Transverse colon (tissue), 4 donors: ENCODE measurements around the gene SP100. TPM values are rescaled to one million over a fixed set of nuclear protein-coding genes. Genes with fewer than 3 reads are reported as not detected.
A peak's percentile ranks its signal among the peaks of the same experiment; 100 is the strongest.

Experiments
- DNase-seq: peaks from one replicate; pipeline ENCODE4 v3.0.0-alpha.2; 2019
- H3K27ac ChIP-seq, 4 donors: fragments of 200-600 bp; sonication (generic); 2 replicates each; pipeline ENCODE4 v1.5.1; 2016 to 2018; ENCODE audit warnings: inconsistent platforms in 4 of 4
- H3K27me3 ChIP-seq: fragments of 200-600 bp; sonication (generic); 2 replicates; pipeline ENCODE4 v1.5.1; 2017; ENCODE audit warnings: inconsistent platforms
- H3K36me3 ChIP-seq, 4 donors: fragments of 200-600 bp; sonication (generic); 2 replicates each; pipeline ENCODE4 v1.5.1; 2017 to 2019; ENCODE audit warnings: inconsistent platforms in 4 of 4
- H3K4me1 ChIP-seq, 4 donors: fragments of 200-600 bp; sonication (generic); 2 replicates each; pipeline ENCODE4 v1.5.1; 2017 to 2020; ENCODE audit warnings: inconsistent platforms in 4 of 4
- H3K4me3 ChIP-seq, 4 donors: fragments of 200-600 bp; sonication (generic); 1 replicate in 1 of 4; 2 replicates in 3 of 4; pipeline versions ENCODE4 v1.5.1 to v1.6.1; 2017 to 2019; ENCODE audit warnings: inconsistent platforms in 4 of 4
- H3K9me3 ChIP-seq, 2 donors: fragments of 200-600 bp; sonication (generic); 2 replicates each; pipeline ENCODE4 v1.5.1; 2017 to 2019; ENCODE audit warnings: inconsistent platforms in 2 of 2
- CTCF ChIP-seq, 5 experiments: fragments of 200-600 bp in 3 of 5; fragments of 450-650 bp in 2 of 5; sonication (generic) in 3 of 5; IDR thresholded peaks; 1 replicate in 2 of 5; 2 replicates in 3 of 5; pipeline ENCODE4 v1.5.1; 2016 to 2017; ENCODE audit warnings: antibody characterized with exemption in 5 of 5, inconsistent platforms in 3 of 5, mild to moderate bottlenecking in 2 of 5, moderate library complexity in 1 of 5
- EP300 ChIP-seq: sonication (generic); formaldehyde crosslinking; IDR thresholded peaks from one replicate; pipeline ENCODE4 v1.6.1; 2017; ENCODE audit warnings: antibody characterized with exemption, low read depth
- POLR2A ChIP-seq: fragments of 450-650 bp; IDR thresholded peaks from one replicate; pipeline ENCODE4 v1.6.1; 2016; ENCODE audit warnings: antibody characterized with exemption, mild to moderate bottlenecking, moderate library complexity
- POLR2AphosphoS5 ChIP-seq, 3 donors: sonication (generic); formaldehyde crosslinking; IDR thresholded peaks; one replicate each; pipeline ENCODE4 v1.6.1; 2016; ENCODE audit warnings: antibody characterized with exemption in 3 of 3
- WGBS, 2 donors: methylation state at CpG; one replicate each; pipeline ENCODE4 v1.1.5; 2018; ENCODE audit warnings: low coverage in 1 of 2; 5-methylcytosine and 5-hydroxymethylcytosine counted together
- in situ Hi-C, 4 donors: fragments of 200-750 bp; cut with MboI; loops; one replicate each; pipeline versions ENCODE4 v1.15.0 to v1.15.1; 2017; ENCODE audit warnings: low sequenced_read_pairs in 3 of 4, low pct_ligation_motif_present in 1 of 4, low pct_unique_long_range_greater_than_20kb in 1 of 4
- intact Hi-C: fragments of 100-400 bp; cut with DNase I; formaldehyde crosslinking; loops from one replicate; pipeline ENCODE4 v1.15.1; 2023; ENCODE audit warnings: low total_unique reads
- total RNA-seq, 4 donors: library from RNA; depleted of rRNA; stranded (reverse); fragments of >200 nt; gene quantifications; one replicate each; pipeline ENCODE4 v1.1.0, GENCODE V29; 2016

Gene SP100
- total RNA-seq, 4 donors from 2014 or later, result 44.6 to 252 (median 99.7) TPM

- Histone ChIP-seq H3K27me3 (no peaks in the 10 kb centered on the region), H3K4me1 (peaks cover 13 to 77% (median 28%) of the 10 kb centered on the region in 4 donors), H3K27ac (no peak overlapping the region), H3K4me3 (peak overlapping the region in 1 of 4 donors; percentile 67), H3K9me3 (no peaks in the 10 kb centered on the region), H3K36me3 (no peaks in the 10 kb centered on the region)
- TF ChIP-seq POLR2AphosphoS5 (IDR thresholded peaks at IDR 0.05) (no peak), CTCF (IDR thresholded peaks at IDR 0.05) (no peak), POLR2A (no peak), EP300 (no peak)
- in situ Hi-C loops, result no loop called here
- WGBS, 2 donors, result 57 to 86% methylated on average over 1 to 4 of the region's 4 CpGs
- no peak for DNase-seq
- intact Hi-C loops, result no loop called here
Measured at GRCh38 chr2:230419181-230419580, 3.2 kb downstream of the SP100 start.

GRCh38 chr2:230422149-230422548 lies 6.1 kb downstream of the SP100 start:
- WGBS, 2 donors, result 91 to 92% methylated on average over 3 to 4 of the region's 4 CpGs
- in situ Hi-C loops (no loop called here), intact Hi-C loops (no loop called here)
- no peaks in the 10 kb centered on the region for H3K27me3 ChIP-seq
- peaks cover 6 to 82% (median 25%) of the 10 kb centered on the region in 4 donors for H3K4me1 ChIP-seq
- H3K9me3 ChIP-seq, result no peaks in the 10 kb centered on the region
- no peak overlapping the region for H3K4me3 ChIP-seq
- TF ChIP-seq POLR2A, result no peak
- TF ChIP-seq CTCF (IDR thresholded peaks at IDR 0.05), result peak in 2 of 5 experiments; percentile 11 to 18
- H3K27ac ChIP-seq, result no peak overlapping the region
- DNase-seq, result no peak
- peaks cover 0 to under 1% (median 0%) of the 10 kb centered on the region in 4 donors for H3K36me3 ChIP-seq

GRCh38 chr2:230423851-230424458 lies 8.0 kb downstream of the SP100 start:
- peaks cover 0 to 2% of the 10 kb centered on the region in 2 donors for H3K9me3 ChIP-seq
- no peak for TF ChIP-seq POLR2A
- TF ChIP-seq POLR2AphosphoS5 (IDR thresholded peaks at IDR 0.05), result no peak
- WGBS, 2 donors, result 89 to 90% methylated on average over 3 of the region's 3 CpGs
- no peaks in the 10 kb centered on the region for H3K27me3 ChIP-seq
- intact Hi-C loops (no loop called here), in situ Hi-C loops (no loop called here)
- H3K4me1 ChIP-seq, result peaks cover 5 to 65% (median 13%) of the 10 kb centered on the region in 4 donors
- H3K36me3 ChIP-seq, result peaks cover 0 to 19% (median 4%) of the 10 kb centered on the region in 4 donors
- DNase-seq, result no peak
- no peak overlapping the region for H3K27ac ChIP-seq
- no peak overlapping the region for H3K4me3 ChIP-seq

- intact Hi-C loops (no loop called here), in situ Hi-C loops (no loop called here)
- no peak for TF ChIP-seq CTCF (IDR thresholded peaks at IDR 0.05)
- no peak for TF ChIP-seq EP300
- no peak for TF ChIP-seq POLR2AphosphoS5 (IDR thresholded peaks at IDR 0.05)
- no peak for TF ChIP-seq POLR2A
- H3K27ac ChIP-seq, result no peak overlapping the region
- H3K4me1 ChIP-seq, result peaks cover 5 to 51% (median 9%) of the 10 kb centered on the region in 4 donors
- H3K27me3 ChIP-seq, result no peaks in the 10 kb centered on the region
- no peak overlapping the region for H3K4me3 ChIP-seq
- no peak for DNase-seq
- H3K9me3 ChIP-seq, result peaks cover 8 to 9% of the 10 kb centered on the region in 2 donors
- peaks cover 0 to 29% (median 7%) of the 10 kb centered on the region in 4 donors for H3K36me3 ChIP-seq
- whole genome bisulfite sequencing, 2 donors, result 62 to 75% methylated on average over 1 of the region's 1 CpG
Measured at GRCh38 chr2:230425377-230425776, 9.4 kb downstream of the SP100 start.

GRCh38 chr2:230429513-230429912 lies 13.5 kb downstream of the SP100 start:
- peaks cover 0 to 29% (median 7%) of the 10 kb centered on the region in 4 donors for H3K36me3 ChIP-seq
- DNase-seq, result no peak
- H3K4me1 ChIP-seq, result peaks cover 0 to 20% (median 0%) of the 10 kb centered on the region in 4 donors
- TF ChIP-seq POLR2AphosphoS5 (IDR thresholded peaks at IDR 0.05) (no peak), EP300 (no peak), POLR2A (no peak), CTCF (IDR thresholded peaks at IDR 0.05) (no peak)
- H3K27ac ChIP-seq, result no peak overlapping the region
- H3K4me3 ChIP-seq, result no peak overlapping the region
- in situ Hi-C loops, result no loop called here
- H3K9me3 ChIP-seq, result peaks cover 8 to 9% of the 10 kb centered on the region in 2 donors
- intact Hi-C loops, result no loop called here
- no peaks in the 10 kb centered on the region for H3K27me3 ChIP-seq
